NCI-H526 treated with DMSO at 0.1 percent for 48 hours (cell line): ENCODE data around the gene FKBP10.

Source experiments
- DNase-seq: peaks from one replicate; lab custom pipeline; 2025; lab: John Stamatoyannopoulos, UW

Gene FKBP10

GRCh38 chr17:41784207-41784744 is 28.5 kb upstream of the FKBP10 start:
- DNase-seq: no peak

DNA sequence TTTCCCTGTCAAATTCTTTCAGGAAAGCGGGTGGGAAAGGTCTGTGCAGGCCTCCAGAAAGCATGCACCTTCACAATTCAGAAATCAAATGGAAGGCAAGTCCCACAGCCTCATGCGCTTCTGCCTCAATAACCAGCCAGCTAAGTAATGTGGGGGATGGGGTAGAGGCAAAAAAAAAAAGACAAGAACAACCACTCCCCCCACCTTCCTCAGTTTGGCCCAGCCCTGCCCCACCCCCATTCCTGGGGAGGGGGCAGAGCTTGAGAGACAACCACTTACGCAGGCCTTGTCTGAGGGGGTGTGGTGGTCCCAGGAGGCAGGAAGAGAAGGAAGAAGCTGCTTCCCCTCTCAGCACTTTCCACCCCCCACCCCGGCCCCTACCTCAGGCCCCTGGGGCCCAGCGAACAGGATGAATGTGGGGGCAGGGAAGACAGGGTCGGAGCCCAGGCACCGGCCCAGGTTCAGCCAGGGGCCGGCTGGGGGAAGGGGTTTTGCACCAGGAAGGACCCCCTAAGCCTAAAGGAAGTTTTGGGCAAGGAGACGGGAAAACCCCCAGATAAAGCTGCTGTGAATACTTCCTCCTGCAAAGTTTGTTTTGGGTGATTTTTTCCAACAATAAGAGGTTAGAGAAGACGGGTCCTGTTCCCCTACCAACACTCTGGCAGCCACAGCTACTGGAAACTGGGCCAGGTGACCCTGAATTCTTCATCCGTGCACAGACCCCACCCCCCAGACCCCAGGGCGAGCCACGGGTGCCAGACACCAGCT is 27.5 kb upstream of the FKBP10 start:
- DNase-seq: no peak

DNA sequence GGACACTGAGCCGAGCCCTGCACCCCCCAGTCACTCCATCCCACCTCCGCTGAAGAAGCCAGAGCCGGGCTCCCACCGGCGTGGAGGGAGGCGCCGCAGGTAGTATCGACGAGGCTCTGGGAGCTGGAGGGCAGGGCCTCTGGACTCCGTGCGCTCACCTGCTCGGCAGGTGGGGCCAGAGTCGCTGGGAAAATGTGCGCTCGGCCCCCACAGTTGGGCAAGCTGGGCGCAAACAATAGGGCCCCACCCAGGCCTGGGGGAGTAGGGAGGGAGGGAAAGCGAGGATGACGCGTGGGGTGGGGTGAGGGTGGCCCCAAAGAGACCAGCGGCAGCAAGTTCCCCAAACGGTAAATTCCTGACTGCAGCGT is 27.0 kb upstream of the FKBP10 start:
- DNase-seq: peak; percentile 37

DNA sequence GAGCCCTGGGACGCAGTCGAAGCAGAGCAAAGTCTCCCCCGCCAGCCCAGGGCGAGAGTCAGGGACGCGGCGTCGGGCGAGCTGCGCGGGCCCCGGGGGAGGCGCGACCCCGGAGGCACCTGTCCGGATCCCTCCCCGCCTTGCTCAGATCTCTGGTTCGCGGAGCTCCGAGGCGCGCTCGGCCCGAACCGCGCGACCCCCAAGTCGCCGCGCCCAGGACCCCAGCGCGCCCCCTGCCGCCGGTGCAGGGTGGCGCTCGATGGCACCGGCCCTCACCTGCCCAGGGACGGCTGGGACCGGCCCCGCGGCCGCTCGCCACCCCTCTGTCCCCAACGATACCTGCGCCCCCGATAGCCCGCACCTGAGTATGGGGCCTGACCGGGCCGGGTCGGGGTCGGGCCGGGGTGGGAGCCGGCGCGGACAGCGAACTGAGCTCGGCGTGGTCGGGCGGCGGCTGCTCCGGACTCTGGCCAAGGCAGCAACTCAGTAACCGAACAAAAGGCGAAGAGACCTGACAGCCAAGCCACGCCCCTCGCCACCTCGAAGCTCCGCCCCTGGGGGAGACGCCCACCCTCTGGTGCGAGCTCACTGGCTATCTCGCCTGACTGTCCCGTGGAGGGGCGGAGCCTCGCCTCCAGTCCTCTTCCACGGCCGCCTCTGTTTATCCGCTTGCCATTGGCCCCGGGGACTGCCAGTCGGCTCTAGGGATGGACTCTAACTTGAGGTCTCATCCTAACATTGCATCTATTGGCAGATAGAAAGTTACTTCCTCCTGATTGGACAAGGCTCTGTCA is 26.4 kb upstream of the FKBP10 start, which contains the start of gene JUP:
TSS of gene JUP (minus strand) at position 485 of the 794 bp plus-strand sequence. CDS start 14,857 bp downstream, outside the sequence.
- DNase-seq: peak; percentile 99

GRCh38 chr17:41787021-41787418 is 25.8 kb upstream of the FKBP10 start:
- no peak for DNase-seq

DNA sequence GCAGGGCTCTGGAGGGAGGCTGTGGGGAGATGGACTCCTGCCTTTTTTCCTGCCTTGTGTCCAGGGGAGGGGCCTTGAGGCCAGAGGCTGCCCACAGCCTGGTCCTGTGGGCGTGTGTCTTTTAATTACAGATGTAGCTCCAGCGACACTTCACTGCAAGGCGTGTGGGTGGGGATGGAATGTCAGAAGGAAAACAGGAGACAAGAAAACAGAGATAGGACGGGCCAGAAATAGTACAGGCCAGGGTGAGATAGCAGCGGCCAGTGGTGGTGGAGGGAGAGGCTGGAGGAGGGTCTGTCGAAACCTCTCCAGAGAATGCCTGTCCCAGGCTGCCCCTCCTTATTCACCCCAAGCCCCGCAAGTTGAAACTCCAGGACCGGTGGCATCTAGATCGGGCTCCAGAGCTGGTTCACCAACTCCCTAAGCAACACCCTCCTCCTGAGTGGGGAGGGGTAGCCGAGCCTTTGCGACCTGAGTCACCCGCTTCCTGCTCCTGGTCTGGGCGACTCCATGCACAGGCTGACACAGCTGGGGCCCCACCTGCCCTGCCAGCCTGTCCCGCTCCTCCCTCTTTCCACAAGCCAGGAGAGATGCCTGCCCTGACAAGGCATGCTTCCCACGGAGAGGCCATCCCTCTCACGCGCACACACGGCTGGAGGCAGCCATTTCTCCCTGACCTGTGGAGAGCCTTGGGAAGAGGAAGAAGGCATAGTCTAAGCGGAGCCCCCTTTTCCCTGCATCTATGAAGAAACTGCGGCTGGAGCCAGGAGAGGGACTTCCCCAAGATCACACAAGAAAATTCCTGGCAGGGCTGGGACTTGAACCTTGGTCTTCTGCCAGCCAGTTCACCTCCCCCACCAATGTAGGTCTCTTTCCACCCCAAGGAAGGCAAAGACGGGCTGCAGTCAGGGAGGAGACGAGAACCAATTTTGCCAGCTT is 19.7 kb upstream of the FKBP10 start:
- DNase-seq: no peak

DNA sequence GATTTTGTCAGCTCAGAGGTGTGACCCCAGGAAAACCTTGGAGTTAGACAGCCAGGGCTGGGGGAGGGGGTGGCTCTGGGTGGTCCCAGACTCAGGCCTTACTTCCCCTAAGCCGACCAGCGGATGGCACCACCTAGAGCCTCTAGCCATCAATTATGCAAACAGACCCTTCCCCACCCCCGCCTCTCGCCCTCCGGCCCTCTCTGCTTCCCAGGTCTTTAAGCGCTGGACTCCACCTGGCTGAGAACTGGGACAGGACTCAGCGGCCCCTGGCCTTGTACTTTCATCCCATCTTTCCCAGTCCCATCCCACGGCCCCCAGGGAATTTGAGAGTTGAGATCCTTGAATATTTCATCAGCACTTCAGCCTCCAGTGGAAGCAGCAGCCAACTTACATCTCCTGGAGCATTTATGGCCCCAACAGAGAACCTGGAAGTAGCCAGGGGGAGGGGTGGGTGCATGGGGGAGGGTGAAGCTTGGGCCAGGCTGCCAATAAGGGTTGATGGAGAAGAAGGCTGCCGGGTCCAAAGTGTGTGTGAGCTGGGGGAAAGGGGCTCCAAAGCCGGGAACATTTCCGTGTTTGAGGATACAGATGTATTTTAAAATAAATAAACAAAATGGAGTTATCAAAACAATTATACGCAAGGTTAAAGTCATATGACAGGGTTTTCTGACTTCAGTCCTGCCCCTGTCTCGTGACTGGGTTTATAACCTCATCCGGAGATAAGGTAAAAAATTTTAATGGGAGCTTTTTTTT is 18.8 kb upstream of the FKBP10 start:
- no peak for DNase-seq

DNA sequence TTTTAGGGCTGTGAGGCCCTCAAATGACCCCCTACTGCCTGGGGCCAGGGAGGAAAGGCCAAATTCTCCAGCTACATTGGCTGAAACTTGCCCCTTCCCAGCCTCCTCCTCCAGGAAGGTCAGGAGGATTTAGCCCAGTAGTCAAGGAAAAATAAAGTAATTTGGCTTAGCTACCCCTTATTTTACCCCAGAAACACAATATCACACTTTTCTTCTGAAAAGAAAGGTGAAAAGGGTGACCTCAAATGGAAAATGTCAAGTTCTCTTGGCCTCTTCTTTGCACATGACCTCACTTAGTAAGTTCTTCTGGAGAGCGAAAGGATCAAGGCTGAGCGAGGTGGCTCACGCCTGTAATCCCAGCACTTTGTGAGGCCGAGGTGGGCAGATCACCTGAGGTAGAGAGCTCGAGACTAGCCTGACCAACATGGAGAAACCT is 18.2 kb upstream of the FKBP10 start:
- DNase-seq: no peak

DNA sequence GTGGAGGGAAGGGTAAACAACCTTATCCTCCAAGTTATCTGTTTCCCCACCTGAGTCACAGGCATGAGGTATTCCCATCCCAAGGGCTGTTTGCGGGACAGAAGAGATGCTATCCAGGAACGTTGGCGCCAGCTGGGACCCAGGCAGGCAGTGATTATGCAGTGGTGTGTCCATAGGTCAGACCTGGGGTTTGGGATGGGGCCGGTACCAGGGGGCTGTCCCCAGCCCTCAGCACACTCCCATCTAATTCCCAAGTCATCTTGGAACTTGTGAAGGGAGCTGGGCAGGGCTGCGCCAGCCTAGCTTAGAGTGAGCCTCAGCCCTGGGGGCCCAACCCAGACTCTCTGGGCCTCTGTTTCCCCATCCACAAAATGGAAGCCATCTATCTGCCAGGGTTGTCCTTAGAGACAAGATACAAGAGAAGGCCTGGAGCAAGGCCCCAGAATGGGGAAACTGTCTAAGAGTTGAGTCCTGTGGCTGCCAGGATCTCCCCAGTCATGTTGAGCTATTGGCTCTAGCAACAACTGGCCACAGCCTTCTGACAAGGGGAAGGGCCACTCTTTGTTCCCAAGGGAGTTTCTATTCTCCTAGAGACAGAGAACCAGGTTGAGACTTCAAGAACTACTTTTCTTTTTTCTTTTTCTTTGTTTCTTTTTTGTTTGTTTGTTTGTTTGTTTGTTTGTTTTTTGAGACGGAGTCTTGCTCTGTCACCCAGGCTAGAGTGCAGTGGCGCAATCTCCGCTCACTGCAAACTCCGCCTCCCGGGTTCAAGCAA is 16.5 kb upstream of the FKBP10 start:
- no peak for DNase-seq

GRCh38 chr17:41797377-41797776 is 15.4 kb upstream of the FKBP10 start:
- no peak for DNase-seq

- DNase-seq: no peak
Observed at GRCh38 chr17:41799366-41799765, 13.4 kb upstream of the FKBP10 start.

GRCh38 chr17:41800601-41801373 is 12.0 kb upstream of the FKBP10 start:
- peak; percentile 50 for DNase-seq

DNA sequence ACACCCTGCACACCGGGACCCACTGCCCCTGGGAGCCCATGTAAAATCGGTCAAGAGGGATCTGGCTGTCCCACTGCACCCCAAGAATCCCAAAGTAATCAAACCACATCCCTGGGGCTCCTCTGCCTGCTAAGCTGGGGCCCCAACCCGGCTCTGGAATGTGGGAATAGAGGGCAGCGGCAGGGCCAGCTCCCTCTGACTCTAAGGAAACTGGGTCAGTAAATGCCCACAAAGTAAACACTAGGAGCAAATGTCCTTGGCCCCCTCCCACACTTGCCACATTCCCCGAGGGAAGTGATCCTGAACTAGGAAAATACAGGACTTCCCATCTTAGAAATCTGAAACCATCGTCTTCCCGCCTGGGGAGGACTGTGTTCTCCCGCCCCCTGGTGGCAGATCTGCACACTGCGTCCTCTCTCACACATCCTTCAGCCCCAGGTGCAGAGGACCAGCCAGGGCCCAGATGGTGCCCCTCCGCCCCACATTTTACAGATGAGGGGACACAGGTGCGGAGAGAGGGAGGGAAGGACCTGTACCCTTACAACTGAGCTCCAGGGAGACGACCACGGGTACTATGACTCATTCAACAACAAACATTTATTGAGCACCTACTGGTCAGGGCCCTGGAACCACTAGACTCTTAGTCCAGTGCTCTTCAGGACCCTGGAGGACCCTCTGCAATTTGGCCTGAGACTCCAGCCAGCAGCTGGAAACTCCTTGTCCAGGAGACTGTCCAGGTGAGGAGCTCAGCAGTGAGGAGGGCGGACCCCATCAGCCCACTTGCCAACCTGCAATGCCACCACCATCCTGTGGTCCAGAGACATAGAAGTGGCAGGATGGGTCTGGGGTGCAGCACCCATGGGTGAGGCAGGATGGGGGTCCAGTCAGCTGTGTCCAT is 11.2 kb upstream of the FKBP10 start:
- DNase-seq: peak; percentile 73

DNA sequence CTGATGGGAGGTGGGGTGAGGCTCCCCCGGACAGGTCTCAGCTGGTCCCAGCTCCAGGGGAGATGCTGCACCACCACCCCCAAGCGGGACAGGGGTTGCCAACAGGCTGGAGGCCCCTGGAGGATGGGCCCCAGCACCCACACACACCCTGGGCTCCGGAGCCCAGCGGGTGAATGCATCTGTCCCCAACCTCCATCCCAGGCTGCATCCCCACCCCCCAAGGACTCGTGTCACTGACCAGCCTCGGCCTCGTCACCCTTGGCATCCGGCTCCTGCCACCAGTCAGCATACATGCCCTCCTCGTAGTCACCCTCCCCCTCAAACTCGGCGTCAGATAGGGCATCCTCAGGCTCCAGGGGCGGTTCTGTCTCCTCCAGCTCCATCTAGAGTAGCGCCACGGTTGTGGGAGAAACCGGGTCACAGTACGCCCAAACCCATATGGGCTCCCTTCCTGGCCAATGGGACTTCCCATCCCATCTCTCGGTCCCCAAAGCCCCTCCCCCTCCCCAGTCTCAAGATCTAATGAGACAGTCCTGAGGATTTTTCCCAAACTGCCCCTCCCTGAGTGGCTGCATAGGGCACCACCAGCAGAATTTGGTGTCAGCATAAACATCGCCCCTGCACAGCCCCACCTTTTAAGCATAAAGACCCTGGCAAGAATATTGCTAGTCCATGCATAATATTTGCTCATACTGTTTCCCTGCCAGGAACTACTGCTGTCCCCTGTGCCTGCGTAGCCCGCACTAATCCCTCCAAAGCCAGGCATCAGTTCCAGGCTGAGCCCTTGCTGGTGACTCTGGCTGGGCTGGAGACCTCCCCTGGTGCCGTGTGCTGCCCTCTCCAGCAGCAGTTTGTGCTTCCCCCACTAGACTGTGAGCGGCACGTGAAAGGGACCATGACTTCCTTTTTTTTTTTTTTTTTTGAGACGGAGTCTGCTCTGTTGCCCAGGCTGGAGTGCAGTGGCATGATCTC is 9.5 kb upstream of the FKBP10 start:
- no peak for DNase-seq

DNA sequence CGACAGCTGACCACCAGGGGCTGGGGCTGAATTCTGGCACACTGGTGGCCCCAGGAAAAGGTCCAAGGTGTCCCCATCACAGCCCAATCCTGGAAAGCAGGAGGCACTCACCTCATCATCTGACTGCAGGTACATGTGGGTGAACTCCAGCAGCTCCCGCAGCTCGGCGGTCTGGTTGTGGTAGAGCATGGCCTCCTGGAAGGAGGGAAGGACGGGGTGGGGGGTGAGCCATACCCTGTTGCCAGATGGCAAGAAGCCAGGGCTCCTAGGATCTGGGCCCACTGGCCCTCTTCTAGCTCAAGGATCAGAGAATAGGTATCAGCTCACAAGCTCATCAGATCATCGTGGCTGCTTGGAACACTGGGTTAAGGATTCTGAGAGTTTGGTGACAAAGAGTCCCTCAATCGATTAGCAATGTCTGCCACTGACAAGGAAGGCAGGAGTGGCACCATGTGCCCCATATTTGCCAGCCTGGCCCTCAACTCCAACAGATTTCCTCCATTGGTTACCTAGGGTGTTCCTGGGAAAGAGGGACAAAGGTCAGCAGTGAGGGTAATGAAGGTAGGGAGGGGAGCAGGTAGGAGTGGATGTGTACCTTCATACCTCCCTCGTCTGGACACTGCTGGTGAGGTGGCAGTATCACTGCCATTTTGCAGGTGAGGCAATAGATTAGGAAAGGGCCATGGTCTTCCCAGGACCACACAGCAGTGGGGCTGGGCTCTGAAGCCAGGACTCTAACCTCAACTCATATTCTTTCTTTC is 5.9 kb upstream of the FKBP10 start:
- DNase-seq: no peak
